Muscle layer of duodenum (tissue), 2 donors: ENCODE measurements around the gene FNBP1.
A peak's percentile ranks its signal among the peaks of the same experiment; 100 is the strongest.

Source experiments
- H3K27ac ChIP-seq: one replicate; pipeline ENCODE4 v1.7.0; 2013; ENCODE audit warnings: mild to moderate bottlenecking, low read length
- H3K27me3 ChIP-seq: one replicate; pipeline ENCODE4 v1.7.0; 2013; ENCODE audit warnings: low read depth, mild to moderate bottlenecking, control low read depth, low read length
- H3K36me3 ChIP-seq, 2 donors: one replicate each; pipeline ENCODE4 v1.7.0; 2013; ENCODE audit warnings: low read length in 2 of 2, control low read depth in 1 of 2, mild to moderate bottlenecking in 1 of 2; ENCODE audit not compliant: insufficient read depth in 2 of 2, control insufficient read depth in 1 of 2
- H3K4me1 ChIP-seq, 2 donors: one replicate each; pipeline ENCODE4 v1.7.0; 2013; ENCODE audit warnings: low read length in 2 of 2, mild to moderate bottlenecking in 2 of 2, control low read depth in 1 of 2, moderate library complexity in 1 of 2; ENCODE audit not compliant: insufficient read depth in 2 of 2, control insufficient read depth in 1 of 2
- H3K4me3 ChIP-seq, 2 donors: one replicate each; pipeline ENCODE4 v1.7.0; 2013; ENCODE audit warnings: low read length in 2 of 2, low read depth in 1 of 2, mild to moderate bottlenecking in 1 of 2
- H3K9me3 ChIP-seq, 2 donors: one replicate each; pipeline ENCODE4 v1.7.0; 2013; ENCODE audit warnings: low read length in 2 of 2, control low read depth in 1 of 2, mild to moderate bottlenecking in 1 of 2; ENCODE audit not compliant: control insufficient read depth in 1 of 2
- donor health status: healthy.

The FNBP1 gene

GRCh38 chr9:130042885-130043653 is at the start of gene FNBP1:
Gene FNBP1, minus strand, starts transcription at chr9:130043189. Its CDS starts 214 bp downstream, at chr9:130042975.
- H3K4me1 ChIP-seq, result peaks cover 5 to 24% of the 10 kb centered on the region in 2 donors

GRCh38 chr9:130090915-130091314 is 47.9 kb upstream of the FNBP1 start:
- peaks cover 26 to 47% of the 10 kb centered on the region in 2 donors for H3K36me3 ChIP-seq
- no peak overlapping the region for H3K4me3 ChIP-seq
- H3K4me1 ChIP-seq, result no peaks in the 10 kb centered on the region
- no peaks in the 10 kb centered on the region for H3K27me3 ChIP-seq
- H3K27ac ChIP-seq, result no peak overlapping the region
- H3K9me3 ChIP-seq, result no peaks in the 10 kb centered on the region

More at GRCh38 chr9:130042885-130043653, at the start of gene FNBP1:
- Histone ChIP-seq H3K9me3 (no peaks in the 10 kb centered on the region), H3K27me3 (no peaks in the 10 kb centered on the region), H3K27ac (peak within 1 kb of the TSS; percentile 85), H3K36me3 (no peaks in the 10 kb centered on the region), H3K4me3 (peak within 1 kb of the TSS; percentile 74 to 89)

- no peaks in the 10 kb centered on the region for H3K9me3 ChIP-seq
- H3K27me3 ChIP-seq, result no peaks in the 10 kb centered on the region
- peaks cover 29 to 52% of the 10 kb centered on the region in 2 donors for H3K36me3 ChIP-seq
- no peaks in the 10 kb centered on the region for H3K4me1 ChIP-seq
- no peak overlapping the region for H3K4me3 ChIP-seq
- no peak overlapping the region for H3K27ac ChIP-seq
Observed at GRCh38 chr9:130089141-130089540, 46.2 kb upstream of the FNBP1 start.

- H3K36me3 ChIP-seq, result peaks cover 29 to 47% of the 10 kb centered on the region in 2 donors
- H3K4me3 ChIP-seq, result no peak overlapping the region
- H3K27me3 ChIP-seq, result no peaks in the 10 kb centered on the region
- no peak overlapping the region for H3K27ac ChIP-seq
- no peaks in the 10 kb centered on the region for H3K4me1 ChIP-seq
- H3K9me3 ChIP-seq, result no peaks in the 10 kb centered on the region
Observed at GRCh38 chr9:130088051-130088450, 45.1 kb upstream of the FNBP1 start.

- Histone ChIP-seq H3K4me1 (no peaks in the 10 kb centered on the region), H3K4me3 (no peak overlapping the region), H3K27me3 (no peaks in the 10 kb centered on the region), H3K36me3 (peaks cover 37 to 59% of the 10 kb centered on the region in 2 donors), H3K27ac (no peak overlapping the region), H3K9me3 (no peaks in the 10 kb centered on the region)
Observed at GRCh38 chr9:130084337-130084736, 41.3 kb upstream of the FNBP1 start.

- peaks cover 0 to 5% of the 10 kb centered on the region in 2 donors for H3K4me1 ChIP-seq
- H3K27me3 ChIP-seq, result no peaks in the 10 kb centered on the region
- H3K9me3 ChIP-seq, result no peaks in the 10 kb centered on the region
- peaks cover 48 to 54% of the 10 kb centered on the region in 2 donors for H3K36me3 ChIP-seq
- no peak overlapping the region for H3K27ac ChIP-seq
- H3K4me3 ChIP-seq, result no peak overlapping the region
Observed at GRCh38 chr9:130078547-130078946, 35.6 kb upstream of the FNBP1 start.

- Histone ChIP-seq H3K27ac (no peak overlapping the region), H3K4me1 (peaks cover 0 to 9% of the 10 kb centered on the region in 2 donors), H3K36me3 (peaks cover 18 to 19% of the 10 kb centered on the region in 2 donors), H3K4me3 (no peak overlapping the region), H3K27me3 (no peaks in the 10 kb centered on the region), H3K9me3 (no peaks in the 10 kb centered on the region)
Observed at GRCh38 chr9:130073373-130073772, 30.4 kb upstream of the FNBP1 start.

GRCh38 chr9:130072515-130073235 is 29.7 kb upstream of the FNBP1 start:
- peaks cover 14 to 15% of the 10 kb centered on the region in 2 donors for H3K36me3 ChIP-seq
- no peaks in the 10 kb centered on the region for H3K9me3 ChIP-seq
- no peak overlapping the region for H3K27ac ChIP-seq
- no peak overlapping the region for H3K4me3 ChIP-seq
- H3K27me3 ChIP-seq, result no peaks in the 10 kb centered on the region
- peaks cover 0 to 9% of the 10 kb centered on the region in 2 donors for H3K4me1 ChIP-seq

GRCh38 chr9:130069048-130069447 is 26.1 kb upstream of the FNBP1 start:
- no peaks in the 10 kb centered on the region for H3K27me3 ChIP-seq
- peaks cover 0 to 4% of the 10 kb centered on the region in 2 donors for H3K4me1 ChIP-seq
- no peaks in the 10 kb centered on the region for H3K36me3 ChIP-seq
- no peaks in the 10 kb centered on the region for H3K9me3 ChIP-seq
- no peak overlapping the region for H3K27ac ChIP-seq
- H3K4me3 ChIP-seq, result no peak overlapping the region

- Histone ChIP-seq H3K4me3 (no peak overlapping the region), H3K36me3 (no peaks in the 10 kb centered on the region), H3K4me1 (no peaks in the 10 kb centered on the region), H3K27me3 (no peaks in the 10 kb centered on the region), H3K9me3 (no peaks in the 10 kb centered on the region), H3K27ac (no peak overlapping the region)
Observed at GRCh38 chr9:130064621-130065020, 21.6 kb upstream of the FNBP1 start.

- H3K27me3 ChIP-seq, result no peaks in the 10 kb centered on the region
- peaks cover 0 to 5% of the 10 kb centered on the region in 2 donors for H3K36me3 ChIP-seq
- no peak overlapping the region for H3K4me3 ChIP-seq
- no peak overlapping the region for H3K27ac ChIP-seq
- no peaks in the 10 kb centered on the region for H3K9me3 ChIP-seq
- peaks cover 0 to 6% of the 10 kb centered on the region in 2 donors for H3K4me1 ChIP-seq
Observed at GRCh38 chr9:130062750-130063149, 19.8 kb upstream of the FNBP1 start.
